NCI-H1417 treated with DMSO at 0.1 percent for 48 hours (cell line): ENCODE measurements around the gene NEIL3.

Experiments used
- DNase-seq: peaks from one replicate; lab custom pipeline; 2025; lab: John Stamatoyannopoulos, UW

Gene NEIL3, protein sequence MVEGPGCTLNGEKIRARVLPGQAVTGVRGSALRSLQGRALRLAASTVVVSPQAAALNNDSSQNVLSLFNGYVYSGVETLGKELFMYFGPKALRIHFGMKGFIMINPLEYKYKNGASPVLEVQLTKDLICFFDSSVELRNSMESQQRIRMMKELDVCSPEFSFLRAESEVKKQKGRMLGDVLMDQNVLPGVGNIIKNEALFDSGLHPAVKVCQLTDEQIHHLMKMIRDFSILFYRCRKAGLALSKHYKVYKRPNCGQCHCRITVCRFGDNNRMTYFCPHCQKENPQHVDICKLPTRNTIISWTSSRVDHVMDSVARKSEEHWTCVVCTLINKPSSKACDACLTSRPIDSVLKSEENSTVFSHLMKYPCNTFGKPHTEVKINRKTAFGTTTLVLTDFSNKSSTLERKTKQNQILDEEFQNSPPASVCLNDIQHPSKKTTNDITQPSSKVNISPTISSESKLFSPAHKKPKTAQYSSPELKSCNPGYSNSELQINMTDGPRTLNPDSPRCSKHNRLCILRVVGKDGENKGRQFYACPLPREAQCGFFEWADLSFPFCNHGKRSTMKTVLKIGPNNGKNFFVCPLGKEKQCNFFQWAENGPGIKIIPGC

DNA sequence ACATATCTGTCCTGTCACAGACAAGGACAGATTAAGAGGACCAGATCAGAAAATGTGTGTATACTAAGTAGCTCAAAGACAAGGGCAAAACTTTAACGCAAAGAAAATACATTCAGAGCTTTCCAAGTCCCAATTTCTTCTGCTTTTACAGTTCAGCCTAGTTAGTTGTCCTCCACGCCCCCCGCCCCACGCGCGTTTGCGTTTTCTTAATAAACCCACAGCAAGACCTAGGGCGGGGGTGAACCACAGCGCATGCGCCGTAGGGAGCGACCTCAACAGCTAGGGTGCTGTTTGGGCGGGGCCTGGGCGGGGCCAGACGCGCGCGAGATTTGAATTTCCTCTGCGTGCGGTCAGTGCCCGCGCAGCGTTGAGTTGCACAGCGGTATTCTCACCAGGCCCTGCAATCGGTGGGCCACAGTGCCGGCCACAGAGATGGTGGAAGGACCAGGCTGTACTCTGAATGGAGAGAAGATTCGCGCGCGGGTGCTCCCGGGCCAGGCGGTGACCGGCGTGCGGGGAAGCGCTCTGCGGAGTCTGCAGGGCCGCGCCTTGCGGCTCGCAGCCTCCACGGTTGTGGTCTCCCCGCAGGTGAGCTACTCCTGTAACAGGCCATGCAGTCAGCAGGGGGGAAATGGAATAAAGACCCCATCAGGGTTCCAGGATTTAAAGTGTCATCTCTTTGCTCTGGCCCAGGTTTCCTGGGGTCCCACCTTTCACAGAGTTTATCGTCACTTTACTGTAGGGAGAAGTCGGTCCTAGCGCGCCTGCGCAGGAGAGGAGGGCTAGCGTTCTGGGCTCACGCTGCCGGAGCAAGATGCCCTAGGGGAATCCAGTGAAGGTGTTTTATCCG is at the start of gene NEIL3:
Gene NEIL3, plus strand, starts transcription at position 353 of the 850 bp plus-strand sequence. Its CDS starts 80 bp downstream, at position 433.
- peak; percentile 32 for DNase-seq

DNA sequence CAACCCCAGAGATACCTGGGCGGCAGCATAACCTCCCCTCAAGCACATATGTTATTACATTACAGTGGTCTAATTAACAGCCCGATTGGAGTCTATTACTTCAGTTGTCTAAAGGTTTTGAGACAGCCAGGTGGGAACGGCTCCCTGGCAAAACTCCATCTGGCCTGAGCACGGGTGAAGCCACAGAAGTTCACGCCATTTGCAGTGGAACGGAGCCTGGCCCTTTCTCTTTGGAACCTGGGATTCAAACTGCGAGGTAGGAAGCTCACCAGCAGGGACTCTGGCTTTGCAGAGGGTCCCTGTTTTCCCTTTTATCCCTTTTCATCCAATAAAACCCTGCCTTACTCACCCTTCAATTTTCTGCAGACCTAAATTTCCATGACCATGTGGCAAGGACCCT is 45.9 kb upstream of the NEIL3 start:
- DNase-seq, result no peak

DNA sequence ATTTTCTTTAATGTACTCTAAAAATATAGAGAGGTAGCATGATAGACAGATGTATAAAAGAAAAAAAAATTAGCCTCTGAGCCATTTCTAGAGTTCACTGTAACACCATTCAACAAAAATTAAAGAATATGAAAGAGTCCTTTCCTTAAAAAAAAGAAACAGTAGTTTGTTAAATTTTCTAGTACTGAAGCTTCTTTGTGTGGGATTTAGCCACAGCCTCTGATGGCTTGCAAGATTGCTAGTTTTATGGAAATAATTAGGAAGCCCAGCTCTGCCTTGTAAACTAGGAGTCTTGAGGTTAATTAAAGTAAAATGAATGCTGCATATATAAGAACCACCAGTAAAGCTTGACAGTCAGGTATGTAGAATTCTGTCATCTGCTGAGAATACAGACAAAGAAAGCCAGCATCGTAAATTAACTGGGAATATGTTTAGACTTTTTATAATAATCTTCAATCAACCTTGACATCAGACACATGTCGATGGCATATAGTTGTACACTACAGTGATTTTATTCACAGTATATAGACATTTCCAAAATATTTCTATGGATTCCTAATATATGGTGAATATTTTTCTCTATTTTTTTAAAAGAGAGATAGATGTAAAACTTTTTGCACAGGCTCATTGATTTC is 44.8 kb upstream of the NEIL3 start:
- DNase-seq, result no peak

DNA sequence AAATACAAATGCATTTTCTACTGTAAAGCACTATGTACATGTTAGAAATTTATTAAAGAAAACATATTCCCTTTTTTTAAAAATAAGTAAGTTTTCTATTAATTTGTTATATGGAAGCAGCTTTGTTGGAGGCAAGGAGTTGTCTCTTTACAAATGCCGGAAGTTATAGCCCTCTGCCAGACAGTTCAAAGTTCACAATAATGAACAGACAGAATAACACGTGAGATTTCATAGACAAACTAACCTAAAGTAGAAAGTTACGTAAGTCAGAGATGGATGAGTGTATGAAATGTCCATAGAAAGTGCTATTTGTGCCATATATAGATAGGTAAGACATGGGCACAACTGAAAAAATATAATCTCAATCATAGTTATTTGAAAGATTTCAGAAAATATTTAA is 43.9 kb upstream of the NEIL3 start:
- no peak for DNase-seq

DNA sequence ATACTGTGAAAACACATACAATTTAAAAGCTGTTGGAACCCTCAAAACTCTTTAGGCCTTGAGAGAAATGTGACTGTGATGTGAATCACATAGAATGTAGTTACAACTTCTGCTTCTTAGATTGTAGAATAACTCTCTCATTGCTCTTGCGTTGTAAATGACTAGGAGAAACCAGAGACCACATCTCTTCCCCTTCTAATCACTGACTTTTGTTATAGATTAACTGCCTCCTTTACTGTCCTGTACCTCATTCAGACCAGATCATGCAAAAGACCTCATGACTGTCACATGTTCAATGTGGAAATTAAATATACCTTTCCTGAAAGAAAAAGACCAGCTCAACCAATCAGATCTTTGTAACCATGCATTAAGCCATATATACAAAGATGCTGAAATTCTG is 43.2 kb upstream of the NEIL3 start:
- DNase-seq, result no peak

DNA sequence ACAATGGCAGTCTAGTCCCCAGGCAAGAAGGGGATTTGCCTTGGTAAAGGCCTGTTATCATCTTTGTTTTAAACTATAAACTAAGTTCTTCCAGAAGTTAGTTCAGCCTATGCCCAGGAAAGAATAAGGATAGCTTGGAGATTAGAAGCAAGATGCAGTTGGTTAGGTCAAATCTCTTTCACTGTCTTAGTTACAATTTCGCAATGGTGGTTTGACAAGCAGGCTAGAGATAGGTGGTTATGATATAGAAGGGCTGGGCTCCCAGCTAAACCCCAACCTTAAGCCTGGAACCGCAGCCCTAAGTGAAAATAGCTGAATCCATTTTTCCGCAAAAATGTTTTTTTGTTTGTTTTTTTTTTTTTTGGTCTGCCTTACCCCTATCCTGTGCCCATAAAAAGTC is 41.8 kb upstream of the NEIL3 start:
- DNase-seq, result no peak

DNA sequence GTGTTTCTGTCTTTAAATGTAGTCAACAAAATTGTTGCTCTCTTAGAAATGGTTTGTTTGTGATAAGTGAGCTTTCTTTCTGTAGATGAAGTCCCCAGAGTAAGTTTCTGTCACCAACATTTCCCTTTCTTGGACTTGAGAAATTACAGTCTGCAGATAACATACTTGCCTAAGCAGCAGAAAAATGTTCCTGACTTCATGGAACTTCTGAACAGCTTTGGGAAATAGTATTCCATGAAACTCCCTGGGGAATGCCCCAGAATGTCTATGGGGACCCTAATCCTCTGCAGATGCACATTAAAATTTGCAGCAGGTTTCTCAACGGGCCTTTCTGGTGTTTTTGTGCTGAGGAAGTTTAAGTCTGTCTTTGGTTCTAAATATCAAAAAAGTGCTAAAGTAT is 38.6 kb upstream of the NEIL3 start:
- DNase-seq, result no peak

DNA sequence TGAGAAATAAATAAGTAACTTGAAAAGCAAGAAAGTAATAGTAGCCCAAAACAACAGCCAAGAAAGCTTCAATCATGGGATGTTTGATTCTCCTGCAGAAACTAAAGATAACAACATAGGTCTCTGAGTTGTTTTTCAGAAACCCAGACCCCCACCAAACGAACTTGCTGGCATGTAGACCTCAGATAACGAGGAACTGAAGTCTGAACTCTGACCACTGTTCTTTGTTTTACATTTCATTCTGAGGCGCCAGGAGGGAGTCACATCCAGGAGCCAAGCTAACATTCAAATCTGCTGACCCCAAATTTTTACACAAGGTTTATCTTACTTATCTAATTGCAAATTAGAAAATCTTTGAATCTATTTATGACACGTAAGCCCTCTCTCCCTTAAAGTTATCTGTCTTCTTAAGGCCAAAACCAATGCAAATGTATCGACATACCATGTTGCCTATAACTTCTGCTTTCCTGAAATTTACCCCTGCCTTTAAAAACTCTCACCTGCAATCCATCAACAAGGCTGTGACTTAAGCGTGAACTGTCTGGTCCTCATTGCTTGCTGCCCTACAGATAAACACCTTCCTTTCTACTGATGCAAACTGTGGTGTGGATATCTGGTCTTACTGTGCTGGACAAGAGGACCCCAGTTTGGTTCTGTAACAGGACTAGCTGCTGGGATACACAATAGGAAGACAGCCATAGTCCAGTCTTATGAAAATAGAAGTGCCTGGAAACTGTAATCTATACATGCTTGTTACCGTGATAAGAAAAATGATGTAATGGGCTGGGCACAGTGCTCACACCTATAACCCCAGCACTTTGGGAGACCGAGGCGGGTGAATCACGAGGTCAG is 37.5 kb upstream of the NEIL3 start:
- DNase-seq, result no peak

DNA sequence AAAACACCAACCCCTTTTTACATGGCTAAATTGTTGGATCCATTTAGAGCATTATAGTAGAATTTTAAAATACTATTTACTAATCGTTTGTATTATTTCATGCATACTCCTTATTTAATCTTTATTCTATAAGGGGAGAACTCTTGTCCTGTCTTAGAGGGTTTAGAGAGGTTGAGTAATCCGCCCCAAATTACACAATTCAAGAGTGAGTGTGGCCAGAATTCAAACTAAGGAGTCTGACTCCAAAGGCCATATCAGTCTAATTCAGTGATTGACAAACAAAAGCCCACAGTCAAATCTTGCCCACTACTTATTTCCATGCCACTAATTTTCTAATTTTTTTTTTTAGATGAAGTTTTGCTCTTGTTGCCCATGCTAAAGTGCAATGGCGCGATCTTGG is 33.7 kb upstream of the NEIL3 start:
- DNase-seq, result no peak

DNA sequence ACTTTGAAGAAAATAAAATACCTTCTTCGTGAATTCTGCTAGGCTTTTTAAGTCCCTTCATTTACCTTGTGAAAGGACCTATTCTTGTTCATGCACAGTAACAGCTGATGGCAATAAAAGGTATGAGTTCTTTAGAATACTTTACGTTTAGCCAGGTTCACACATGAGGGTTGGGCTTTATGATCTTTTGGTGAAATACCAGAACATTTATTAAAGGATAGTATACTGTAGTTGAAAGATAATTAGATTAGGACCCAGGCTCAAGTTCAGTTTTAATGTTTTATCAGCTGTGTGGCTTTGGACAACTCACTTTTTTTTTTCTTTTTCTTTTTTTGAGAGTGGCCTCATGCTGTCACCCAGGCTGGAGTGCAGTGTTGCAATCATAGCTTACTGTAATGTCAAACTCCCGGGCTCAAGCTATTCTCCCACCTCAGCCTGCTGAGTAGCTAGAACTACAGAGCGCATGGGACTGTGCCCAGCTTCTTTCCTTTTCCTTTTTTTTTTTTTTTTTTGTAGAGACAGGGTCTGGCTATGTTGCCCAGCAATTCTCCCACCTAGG is 28.2 kb upstream of the NEIL3 start:
- no peak for DNase-seq

DNA sequence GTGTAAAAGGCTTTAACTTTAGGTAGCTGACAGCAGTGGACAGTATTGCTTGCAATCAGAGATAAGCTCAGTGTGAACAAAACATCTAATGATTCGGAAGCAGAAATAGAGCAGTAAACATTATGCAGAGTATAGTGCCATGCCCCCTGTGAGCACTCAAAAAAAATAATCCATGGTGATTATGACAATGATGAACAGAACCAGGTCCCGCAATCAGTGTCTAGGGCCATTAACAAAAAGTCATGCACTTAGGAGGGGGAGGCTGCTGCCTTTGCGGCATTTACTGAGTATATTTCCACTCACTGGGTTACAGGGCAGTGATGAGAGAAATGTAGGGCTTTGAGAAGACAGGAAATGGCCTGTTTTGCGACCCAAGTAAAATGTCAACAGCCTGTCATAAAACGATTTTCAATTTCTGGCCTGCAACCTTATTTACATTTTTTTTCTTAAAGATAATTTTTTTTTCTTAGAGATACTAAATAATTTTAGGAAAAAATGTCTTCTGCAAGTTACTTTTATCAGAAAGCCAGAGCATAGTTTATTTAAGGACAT is 27.3 kb upstream of the NEIL3 start:
- DNase-seq, result no peak

DNA sequence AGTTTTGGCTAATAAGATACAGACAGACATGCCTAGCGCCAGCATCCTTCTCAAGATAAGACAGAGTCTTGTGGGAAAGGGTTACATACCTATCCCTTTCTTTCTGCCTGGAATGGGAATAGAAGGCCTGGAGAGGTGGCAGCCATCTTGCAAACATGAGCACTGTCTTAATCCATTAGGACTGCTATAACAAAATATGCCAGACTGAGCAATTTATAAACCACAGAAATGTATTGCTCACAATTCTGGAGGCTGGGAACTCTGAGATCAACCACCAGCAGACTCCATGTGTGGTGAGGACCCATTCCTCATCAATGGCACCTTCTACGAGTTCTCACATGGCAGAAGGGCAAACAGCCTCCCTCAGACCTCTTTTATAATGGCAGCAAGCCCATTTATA is 26.5 kb upstream of the NEIL3 start:
- DNase-seq, result no peak

DNA sequence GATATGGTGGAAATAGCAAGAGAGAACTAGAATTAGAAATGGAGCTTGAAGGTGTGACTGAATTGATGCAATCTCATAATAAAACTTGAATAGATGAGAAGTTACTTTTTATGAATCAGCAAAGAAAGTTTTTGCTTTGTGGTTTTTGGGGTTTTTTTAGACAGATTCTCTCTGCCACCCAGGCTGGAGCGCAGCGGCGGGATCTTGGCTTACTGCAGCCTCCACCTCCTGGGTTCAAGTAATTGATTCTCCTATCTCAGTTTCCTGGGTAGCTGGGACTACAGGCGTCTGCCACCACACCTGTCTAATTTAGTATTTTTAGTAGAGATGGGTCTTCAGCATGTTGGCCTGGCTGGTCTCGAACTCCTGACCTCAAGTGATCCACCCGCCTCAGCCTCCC is 23.7 kb upstream of the NEIL3 start:
- DNase-seq, result no peak

DNA sequence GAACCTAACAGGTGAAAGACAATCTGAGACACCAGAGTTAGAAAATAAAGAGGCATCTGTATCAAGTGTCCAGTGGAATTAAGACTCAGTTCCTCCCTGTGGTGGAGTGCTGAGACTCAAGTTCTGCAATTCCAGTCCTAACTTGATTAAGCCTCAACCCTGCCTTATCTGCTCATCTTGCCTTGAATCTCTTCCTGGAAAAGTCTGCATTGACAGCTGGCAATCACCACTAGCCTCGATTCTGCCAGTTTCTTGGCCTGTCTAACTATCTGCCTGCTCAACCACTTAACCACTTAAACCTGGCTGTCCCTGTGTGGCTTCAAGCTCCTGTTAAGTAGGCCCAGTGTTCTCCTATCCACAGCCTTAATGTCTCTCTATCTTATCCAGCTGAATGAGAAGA is 22.4 kb upstream of the NEIL3 start:
- no peak for DNase-seq

DNA sequence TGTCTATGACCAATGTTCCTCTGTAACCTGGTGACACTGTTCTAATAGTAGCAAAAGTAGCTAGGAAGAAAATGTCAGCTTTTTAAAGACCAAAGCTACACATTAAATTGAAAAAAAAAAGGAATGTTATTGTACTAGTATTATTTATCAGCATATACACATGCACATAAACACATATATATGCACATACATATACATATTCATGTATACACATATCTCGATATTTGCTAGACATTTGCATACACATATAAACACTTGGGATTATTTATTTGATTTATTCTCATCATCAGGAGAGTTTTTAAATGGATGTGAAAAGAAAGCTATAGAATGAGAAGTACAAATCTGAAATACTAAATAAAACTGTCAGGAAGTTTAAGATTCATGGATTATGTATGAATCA is 21.3 kb upstream of the NEIL3 start:
- no peak for DNase-seq

DNA sequence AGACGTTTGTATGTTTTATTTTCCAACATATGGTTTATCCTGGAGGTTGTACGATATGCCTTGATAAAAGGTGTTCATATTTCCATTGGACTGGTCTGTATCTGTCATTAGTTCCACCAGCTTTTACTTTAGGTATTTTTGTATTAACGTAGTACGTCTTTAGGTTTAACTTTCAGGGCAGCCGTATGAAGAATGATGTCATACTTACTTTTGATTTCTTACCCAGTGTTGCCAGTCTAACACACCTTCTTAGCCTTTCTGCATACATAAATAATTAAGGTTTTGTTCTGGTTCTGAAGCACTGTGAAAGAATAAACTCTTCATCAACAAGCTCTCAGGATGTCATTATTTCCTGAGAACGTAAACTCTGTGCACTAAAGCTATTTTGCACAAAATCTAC is 18.9 kb upstream of the NEIL3 start:
- DNase-seq, result no peak

DNA sequence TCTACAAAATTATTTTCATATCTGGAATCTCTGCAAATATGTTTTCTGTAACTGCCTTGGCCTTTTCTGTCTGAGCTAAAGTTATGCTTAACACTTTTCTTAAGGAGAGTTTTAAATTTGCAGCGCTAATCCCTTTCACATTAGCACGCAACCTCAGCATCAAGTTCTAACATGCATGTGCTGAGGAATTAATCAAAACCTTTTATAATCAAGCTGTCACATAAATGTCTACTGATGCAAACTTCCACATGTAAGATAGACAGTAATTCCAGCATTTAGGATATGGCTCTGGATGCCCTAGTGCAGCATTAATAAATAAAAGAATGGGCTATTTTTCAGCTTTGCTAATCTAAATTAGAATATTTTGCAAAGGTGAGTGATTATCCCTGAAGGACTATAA is 17.5 kb upstream of the NEIL3 start:
- no peak for DNase-seq

DNA sequence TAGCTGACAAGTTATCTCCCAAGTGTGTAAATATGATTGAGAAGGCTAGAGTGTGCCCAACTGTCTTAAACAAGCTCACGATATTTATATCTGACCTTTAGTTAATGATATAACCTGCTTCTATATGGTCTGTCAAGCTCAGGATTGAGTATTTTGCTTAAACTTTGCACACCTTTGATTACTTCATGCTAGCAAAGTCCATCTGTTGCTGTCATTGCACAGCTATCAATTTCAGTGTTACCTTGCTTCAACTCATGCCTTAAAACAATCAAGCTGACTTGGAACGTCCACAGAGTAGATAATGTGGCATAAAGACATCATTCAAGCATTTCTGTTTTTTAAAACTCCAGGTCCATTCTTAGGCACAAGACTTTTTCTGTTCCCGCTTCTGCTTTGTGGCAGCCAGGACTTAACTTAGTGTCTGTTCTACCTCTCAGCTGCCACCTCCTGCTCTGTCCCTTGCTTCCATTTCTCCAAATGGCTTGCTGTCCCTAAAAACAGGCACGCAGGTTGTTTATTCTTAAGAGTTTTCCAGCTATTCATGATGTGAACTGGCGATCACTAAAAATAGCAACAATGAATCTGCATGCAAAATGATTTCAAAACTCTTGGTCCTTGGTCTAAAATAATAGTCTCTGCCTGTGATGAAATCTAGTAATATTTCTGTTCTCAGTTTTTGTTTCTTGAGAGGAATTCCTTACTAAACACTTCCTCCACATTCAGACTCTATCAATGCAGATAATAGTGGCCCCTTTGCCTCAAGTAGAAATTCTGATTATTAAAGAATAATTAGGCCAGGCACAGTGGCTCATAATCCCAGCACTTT is 16.3 kb upstream of the NEIL3 start:
- no peak for DNase-seq

DNA sequence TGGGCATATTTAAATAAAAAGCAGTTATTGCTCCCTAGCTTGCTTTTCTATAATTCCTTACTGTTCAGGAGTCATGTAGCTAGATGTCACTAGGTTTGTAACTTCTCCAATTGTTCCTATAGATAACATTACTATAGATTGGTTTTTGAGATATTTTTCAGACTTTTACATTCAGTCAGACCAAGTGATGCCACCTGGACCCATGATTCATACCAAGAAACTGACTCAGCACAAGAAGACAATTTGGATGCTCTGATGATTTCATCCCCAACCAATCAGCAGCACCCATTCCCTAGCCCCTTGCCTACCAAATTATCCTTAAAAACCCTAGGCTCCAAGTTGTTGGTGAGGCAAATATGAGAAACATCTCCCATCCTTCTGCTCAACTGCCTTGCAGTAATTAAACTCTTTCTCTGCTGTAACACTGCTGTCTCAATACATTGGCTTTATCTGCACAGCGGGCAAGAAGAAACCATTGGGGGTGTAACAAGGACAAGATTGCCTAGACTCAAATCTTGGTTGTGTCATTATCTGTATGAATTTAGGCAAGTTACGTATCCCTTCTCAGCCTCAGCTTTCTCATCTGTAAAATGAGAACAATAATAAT is 11.8 kb upstream of the NEIL3 start:
- no peak for DNase-seq
